OCI-LY3 (cell line): ENCODE results near the gene KIF20B.

Source experiments
- CTCF ChIP-seq: fragments of 200-600, 300-600 bp; sonication (generic); IDR thresholded peaks from 2 replicates; pipeline ENCODE4 v1.5.1; 2014; ENCODE audit warnings: antibody characterized with exemption, low read length, low read depth
- EZH2phosphoT487 ChIP-seq: fragments of 200-600 bp; shearing (Covaris generic); IDR thresholded peaks from 2 replicates; pipeline ENCODE4 v1.6.1; 2018; ENCODE audit warnings: antibody characterized with exemption, mixed run types, low read depth

- TF ChIP-seq CTCF (no peak), EZH2phosphoT487 (no peak)
These were observed 112.2 kb downstream of the KIF20B start for GRCh38 chr10:89813546-89813945.
